Ovary (tissue), 3 donors: ENCODE results near the gene RASGRF2.

Source experiments
- CTCF ChIP-seq, 3 donors: fragments of 450-650 bp in 2 of 3; fragments of 200-600 bp in 1 of 3; IDR thresholded peaks; one replicate each; pipeline versions ENCODE4 v1.5.1 to v1.8.0; 2016 to 2022; ENCODE audit warnings: antibody characterized with exemption in 3 of 3, mild to moderate bottlenecking in 1 of 3
- EP300 ChIP-seq: sonication (generic); formaldehyde crosslinking; IDR thresholded peaks from one replicate; pipeline ENCODE4 v1.6.1; 2017; ENCODE audit warnings: antibody characterized with exemption
- POLR2A ChIP-seq: fragments of 450-650 bp; IDR thresholded peaks from one replicate; pipeline ENCODE4 v1.6.1; 2017; ENCODE audit warnings: antibody characterized with exemption, mild to moderate bottlenecking, moderate library complexity
- donor health status: DM: no; HTN: no; CAD: no.

DNA sequence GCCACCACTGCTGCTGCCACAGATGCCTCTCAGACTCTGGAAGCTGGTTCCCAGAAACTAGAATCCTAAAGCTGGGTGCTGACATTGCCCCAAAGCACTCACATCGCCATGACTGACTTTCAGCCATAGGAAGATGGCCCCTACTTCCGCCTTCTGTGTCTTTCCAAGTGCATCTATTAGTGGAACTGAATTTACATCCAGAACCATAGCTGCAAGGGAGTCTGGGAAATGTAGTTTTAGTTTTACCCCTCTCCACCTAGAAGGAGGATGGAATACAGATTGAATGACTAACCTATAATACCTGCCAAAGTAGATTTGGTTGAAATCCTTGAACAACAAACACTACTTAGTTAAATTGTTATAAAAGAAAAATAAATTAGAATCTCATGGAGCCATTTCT lies 118.8 kb downstream of the RASGRF2 start:
- TF ChIP-seq CTCF (IDR thresholded peaks at IDR 0.05) (no peak), POLR2A (no peak), EP300 (no peak)
